HCT116 (cell line): ENCODE measurements around the gene COL1A1. TPM values are rescaled to one million over a fixed set of nuclear protein-coding genes. Genes with fewer than 3 reads are reported as not detected.

ENCODE experiments used
- ATAC-seq: fragments of 200-7000 bp; cut with Tn5 transposase; 2 replicates; pipeline ENCODE4 v1.9.1; 2020; ENCODE audit warnings: mild to moderate bottlenecking, moderate library complexity
- BruUV-seq: library from RNA; stranded (reverse); fragments of 400-500 nt; replicated peaks from 2 replicates; lab custom pipeline; 2021; lab: Mats Ljungman, UMichigan
- CTCF ChIA-PET: fragments of 300-600 bp; sonication (Branson Sonifier 250); formaldehyde crosslinking; loops from one replicate; lab custom pipeline; 2021; ENCODE audit warnings: antibody characterized with exemption; lab: Charles Lee
- POLR2A ChIA-PET: fragments of 300-600, 350-600 bp; sonication (Branson Sonifier 250); formaldehyde crosslinking; loops from one replicate; lab custom pipeline; 2021; ENCODE audit warnings: antibody characterized with exemption; lab: Charles Lee
- RAD21 ChIA-PET, 2 experiments: fragments of 300-600 bp; sonication (Branson Sonifier 250); formaldehyde crosslinking; loops; one replicate each; lab custom pipeline; 2023; ENCODE audit warnings: low total read pairs in 2 of 2; ENCODE audit not compliant: uncharacterized antibody in 2 of 2, unreplicated experiment in 2 of 2, low non-redundant PET in 1 of 2; lab: Charles Lee
- DNase-seq: peaks from one replicate; pipeline ENCODE4 v3.0.0-alpha.2; 2010; ENCODE audit warnings: low read depth, low spot score
- H2AFZ ChIP-seq: fragments of 200-600 bp; shearing (Covaris generic), sonication (generic); 2 replicates; pipeline ENCODE4 v1.6.1; 2017; ENCODE audit warnings: low read depth, mixed run types, mixed read lengths, antibody characterized with exemption, low read length; ENCODE audit not compliant: poor library complexity, severe bottlenecking
- H3K27ac ChIP-seq: 2 replicates; pipeline ENCODE4 v1.5.1; 2012; ENCODE audit warnings: low read depth, low read length
- H3K27me3 ChIP-seq: fragments of 200-600 bp; sonication (generic); 2 replicates; pipeline ENCODE4 v1.6.1; 2016; ENCODE audit warnings: mixed run types, low read length, mixed read lengths; ENCODE audit not compliant: insufficient read depth
- H3K36me3 ChIP-seq, 2 experiments: fragments of 200-500 bp in 1 of 2; fragments of 200-600 bp in 1 of 2; sonication (Bioruptor generic) in 1 of 2; sonication (generic) in 1 of 2; 2 replicates each; pipeline versions ENCODE4 v1.5.1 to v1.6.1; 2014 to 2016; ENCODE audit warnings: low read length in 2 of 2, inconsistent platforms in 1 of 2, mixed read lengths in 1 of 2, mixed run types in 1 of 2; ENCODE audit not compliant: insufficient read depth in 2 of 2, control insufficient read depth in 1 of 2
- H3K4me1 ChIP-seq, 2 experiments: fragments of 200-600 bp in 1 of 2; sonication (generic) in 1 of 2; 2 replicates each; pipeline versions ENCODE4 v1.5.1 to v1.6.1; 2012 to 2017; ENCODE audit warnings: low read length in 2 of 2, inconsistent platforms in 1 of 2, mild to moderate bottlenecking in 1 of 2, mixed read lengths in 1 of 2, mixed run types in 1 of 2, moderate library complexity in 1 of 2; ENCODE audit not compliant: insufficient read depth in 2 of 2, control insufficient read depth in 1 of 2
- H3K4me2 ChIP-seq: fragments of 200-600 bp; sonication (generic); 2 replicates; pipeline ENCODE4 v1.6.1; 2017; ENCODE audit warnings: mixed run types, low read length, mixed read lengths
- H3K4me3 ChIP-seq, 2 experiments: fragments of 200-600 bp in 1 of 2; sonication (generic) in 1 of 2; replicated peaks in 1 of 2; 2 replicates each; pipeline ENCODE4 v1.5.1; 2011 to 2016; ENCODE audit warnings: low read length in 2 of 2, control low read depth in 1 of 2, low read depth in 1 of 2, mild to moderate bottlenecking in 1 of 2, mixed read lengths in 1 of 2, mixed run types in 1 of 2
- H3K79me2 ChIP-seq: fragments of 200-600 bp; sonication (generic); 2 replicates; pipeline ENCODE4 v1.6.1; 2017; ENCODE audit warnings: mild to moderate bottlenecking, mixed run types, low read length, moderate library complexity, mixed read lengths; ENCODE audit not compliant: insufficient read depth
- H3K9ac ChIP-seq: fragments of 200-600 bp; sonication (generic); 2 replicates; pipeline ENCODE4 v1.6.1; 2016; ENCODE audit warnings: low read length, mixed read lengths
- H3K9me2 ChIP-seq: fragments of 200-600 bp; sonication (generic), shearing (Covaris generic); 2 replicates; pipeline ENCODE4 v1.6.1; 2017; ENCODE audit warnings: mixed run types, mild to moderate bottlenecking, moderate library complexity; ENCODE audit not compliant: insufficient read depth
- H3K9me3 ChIP-seq, 2 experiments: fragments of 200-500 bp in 1 of 2; fragments of 200-600 bp in 1 of 2; sonication (Bioruptor generic) in 1 of 2; sonication (generic) in 1 of 2; 2 replicates each; pipeline ENCODE4 v1.6.1; 2014 to 2017; ENCODE audit warnings: low read length in 2 of 2, mixed read lengths in 2 of 2, inconsistent platforms in 1 of 2, low read depth in 1 of 2, mild to moderate bottlenecking in 1 of 2, mixed run types in 1 of 2, moderate library complexity in 1 of 2; ENCODE audit not compliant: control insufficient read depth in 1 of 2, insufficient read depth in 1 of 2
- H4K20me1 ChIP-seq: fragments of 200-600 bp; sonication (generic), shearing (Covaris generic); 2 replicates; pipeline ENCODE4 v1.6.1; 2017; ENCODE audit warnings: mixed run types, mild to moderate bottlenecking, moderate library complexity; ENCODE audit not compliant: insufficient read depth
- EZH2 ChIP-seq: fragments of 200-600 bp; sonication (generic); IDR thresholded peaks from 2 replicates; pipeline ENCODE4 v1.6.1; 2017; ENCODE audit warnings: antibody characterized with exemption, mixed run types
- JUND ChIP-seq: IDR thresholded peaks from 2 replicates; pipeline ENCODE4 v1.6.1; 2012
- POLR2A ChIP-seq: IDR thresholded peaks from 2 replicates; pipeline ENCODE4 v1.7.0; 2011; ENCODE audit warnings: borderline replicate concordance; ENCODE audit not compliant: insufficient read depth, insufficient read length; ENCODE audit errors: extremely low read depth
- TCF7L2 ChIP-seq: IDR thresholded peaks from 2 replicates; pipeline ENCODE4 v1.7.0; 2011; ENCODE audit warnings: borderline replicate concordance, inconsistent platforms; ENCODE audit not compliant: insufficient read depth, insufficient read length; ENCODE audit errors: extremely low read depth
- intact Hi-C: fragments of 100-400 bp; cut with micrococcal nuclease; formaldehyde crosslinking; loops from 2 replicates; pipeline ENCODE4 v1.10.0; 2022
- total RNA-seq: library from RNA; stranded (reverse); gene quantifications from one replicate; pipeline ENCODE4 v1.2.1, GENCODE V29; 2021; ENCODE audit not compliant: unreplicated experiment
- TF ChIP-seq, protein P1 (sequence below), 3 experiments: fragments of 200-600 bp in 1 of 3; sonication (generic) in 1 of 3; IDR thresholded peaks in 2 of 3; conservative IDR thresholded peaks in 1 of 3; 2 replicates each; pipeline ENCODE4 v1.5.1; 2012 to 2017; ENCODE audit warnings: low read depth in 2 of 3, low read length in 2 of 3, antibody characterized with exemption in 1 of 3, borderline replicate concordance in 1 of 3, control low read depth in 1 of 3, mild to moderate bottlenecking in 1 of 3, mixed read lengths in 1 of 3, mixed run types in 1 of 3, moderate library complexity in 1 of 3; ENCODE audit not compliant: insufficient read depth in 1 of 3
- TF ChIP-seq, protein P2 (sequence below): IDR thresholded peaks from 2 replicates; pipeline ENCODE4 v1.6.1; 2012

COL1A1 gene
- total RNA-seq, 1 experiment from 2014 or later: 33.6 TPM

DNA sequence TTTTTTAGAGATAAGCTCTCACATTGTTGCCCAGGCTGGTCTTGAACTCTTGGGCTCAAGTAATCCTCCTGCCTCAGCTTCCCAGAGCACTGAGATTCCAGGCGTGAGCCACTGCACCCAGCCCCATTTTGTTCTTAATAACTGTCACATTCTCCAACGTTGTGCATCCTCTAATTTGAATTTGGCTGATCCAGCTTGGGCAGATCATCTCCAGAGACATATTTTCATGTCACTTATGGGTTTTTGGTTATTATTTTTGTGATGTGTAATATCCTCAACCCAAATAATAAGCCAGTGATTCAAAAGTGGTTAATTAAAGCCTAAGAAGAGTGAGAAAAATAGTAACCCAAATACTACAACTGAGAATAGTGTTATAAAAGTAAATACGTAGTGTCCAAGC, 16.2 kb upstream of the COL1A1 start:
- H3K36me3 ChIP-seq: no peaks in the 10 kb centered on the region
- BruUV-seq: no TSS peak
- no peaks in the 10 kb centered on the region for H4K20me1 ChIP-seq
- no peak overlapping the region for H3K27ac ChIP-seq
- H3K9ac ChIP-seq: no peak overlapping the region
- H3K9me2 ChIP-seq: no peaks in the 10 kb centered on the region
- no peak overlapping the region for H2AFZ ChIP-seq
- no peak for ATAC-seq
- intact Hi-C loops: no loop called here
- H3K27me3 ChIP-seq: no peaks in the 10 kb centered on the region
- no peaks in the 10 kb centered on the region for H3K79me2 ChIP-seq
- CTCF ChIA-PET: interaction anchor here (1.7 to 2.0 kb wide), 2 partner anchors 17 to 56 kb away, joined by 5 to 8 read pairs; partner anchors contain the start of gene TMEM92
- TF ChIP-seq TCF7L2: no peak
- TF ChIP-seq POLR2A: no peak
- TF ChIP-seq EZH2: no peak
- TF ChIP-seq, protein P1, sequence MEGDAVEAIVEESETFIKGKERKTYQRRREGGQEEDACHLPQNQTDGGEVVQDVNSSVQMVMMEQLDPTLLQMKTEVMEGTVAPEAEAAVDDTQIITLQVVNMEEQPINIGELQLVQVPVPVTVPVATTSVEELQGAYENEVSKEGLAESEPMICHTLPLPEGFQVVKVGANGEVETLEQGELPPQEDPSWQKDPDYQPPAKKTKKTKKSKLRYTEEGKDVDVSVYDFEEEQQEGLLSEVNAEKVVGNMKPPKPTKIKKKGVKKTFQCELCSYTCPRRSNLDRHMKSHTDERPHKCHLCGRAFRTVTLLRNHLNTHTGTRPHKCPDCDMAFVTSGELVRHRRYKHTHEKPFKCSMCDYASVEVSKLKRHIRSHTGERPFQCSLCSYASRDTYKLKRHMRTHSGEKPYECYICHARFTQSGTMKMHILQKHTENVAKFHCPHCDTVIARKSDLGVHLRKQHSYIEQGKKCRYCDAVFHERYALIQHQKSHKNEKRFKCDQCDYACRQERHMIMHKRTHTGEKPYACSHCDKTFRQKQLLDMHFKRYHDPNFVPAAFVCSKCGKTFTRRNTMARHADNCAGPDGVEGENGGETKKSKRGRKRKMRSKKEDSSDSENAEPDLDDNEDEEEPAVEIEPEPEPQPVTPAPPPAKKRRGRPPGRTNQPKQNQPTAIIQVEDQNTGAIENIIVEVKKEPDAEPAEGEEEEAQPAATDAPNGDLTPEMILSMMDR (IDR thresholded peaks at IDR 0.05 in 2 of 3, conservative IDR thresholded peaks at IDR 0.05 in 1 of 3; ENCODE audit: borderline replicate concordance in 1 of 3, insufficient read depth in 1 of 3, low read depth in 2 of 3, low read length in 2 of 3): no peak
- DNase-seq: no peak
- H3K4me1 ChIP-seq: peaks cover 25 to 39% of the 10 kb centered on the region in 2 experiments
- RAD21 ChIA-PET: no interaction called here
- no peak overlapping the region for H3K4me3 ChIP-seq
- H3K9me3 ChIP-seq: no peaks in the 10 kb centered on the region
- POLR2A ChIA-PET: interaction anchor here (1.3 kb wide), 1 partner anchor 57 kb away, joined by 4 read pairs; the partner anchor contains the start of gene TMEM92
- H3K4me2 ChIP-seq: no peak overlapping the region

DNA sequence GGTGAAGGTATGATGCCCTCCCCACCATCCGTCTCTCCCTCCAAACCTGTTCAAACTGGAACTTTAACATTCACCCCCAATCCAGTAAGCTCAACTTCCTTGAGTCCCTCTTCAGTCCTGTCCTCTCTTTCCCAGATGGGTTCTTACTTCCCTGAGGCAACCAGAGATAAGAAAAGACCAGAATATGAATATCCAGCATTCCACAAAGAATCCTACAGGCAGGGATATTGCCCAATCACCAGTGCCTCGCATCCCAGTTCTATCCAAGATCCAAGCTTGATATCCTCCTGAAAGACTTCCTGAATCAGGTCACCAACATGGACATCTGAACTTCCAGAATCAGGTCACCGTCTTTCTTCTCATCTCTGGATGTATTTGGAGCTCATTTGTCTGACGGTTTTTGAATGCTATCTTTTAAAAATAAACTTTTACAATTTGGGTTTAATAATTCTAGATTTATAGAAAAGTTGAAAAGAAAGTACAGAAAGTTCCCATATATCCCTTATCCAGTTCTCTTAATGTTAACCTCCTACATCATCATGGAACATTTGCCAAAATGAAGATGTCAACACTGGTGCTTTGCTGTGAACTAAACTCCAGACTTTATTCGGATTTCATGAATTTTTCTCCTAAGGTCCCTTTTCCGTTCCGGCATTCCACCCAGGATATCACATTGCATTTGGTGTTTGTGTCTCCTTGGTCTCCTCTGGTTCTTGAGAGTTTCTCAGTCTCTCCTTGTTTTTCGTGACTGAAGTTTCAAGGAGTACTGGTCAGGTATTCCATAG, 13.7 kb upstream of the COL1A1 start:
- no TSS peak for BruUV-seq
- Histone ChIP-seq H3K4me3 (no peak overlapping the region), H3K79me2 (no peaks in the 10 kb centered on the region), H4K20me1 (no peaks in the 10 kb centered on the region), H3K4me1 (peaks cover 33 to 44% of the 10 kb centered on the region in 2 experiments), H3K9ac (no peak overlapping the region), H3K27ac (no peak overlapping the region), H3K9me3 (no peaks in the 10 kb centered on the region), H3K4me2 (no peak overlapping the region), H3K9me2 (no peaks in the 10 kb centered on the region), H3K27me3 (no peaks in the 10 kb centered on the region), H2AFZ (peak overlapping the region; percentile 60), H3K36me3 (no peaks in the 10 kb centered on the region)
- ChIA-PET POLR2A (interaction anchor here (1.0 kb wide), 1 partner anchor 18 kb away, joined by 3 read pairs; no protein-coding TSS in a partner anchor), RAD21 (no interaction called here), CTCF (interaction anchor here (5.0 kb wide), 1 partner anchor 15 kb away, joined by 46 read pairs; the partner anchor contains the start of gene COL1A1)
- ATAC-seq: no peak
- DNase-seq: no peak
- intact Hi-C loops: no loop called here
- TF ChIP-seq JUND (no peak), EZH2 (no peak)
- TF ChIP-seq, protein P2, sequence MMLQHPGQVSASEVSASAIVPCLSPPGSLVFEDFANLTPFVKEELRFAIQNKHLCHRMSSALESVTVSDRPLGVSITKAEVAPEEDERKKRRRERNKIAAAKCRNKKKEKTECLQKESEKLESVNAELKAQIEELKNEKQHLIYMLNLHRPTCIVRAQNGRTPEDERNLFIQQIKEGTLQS: no peak
